HEK293 (cell line): ENCODE data around the gene CENPX.

ENCODE experiments used
- AEBP2 ChIP-seq: fragments of 450-650 bp; formaldehyde crosslinking; IDR thresholded peaks from 2 replicates; pipeline ENCODE4 v1.5.1; 2016; ENCODE audit warnings: missing biosample characterization, missing genetic modification characterization, borderline replicate concordance
- ELK4 ChIP-seq: IDR thresholded peaks from 2 replicates; pipeline ENCODE4 v1.6.1; 2011; ENCODE audit warnings: mild to moderate bottlenecking, low read depth, low read length, borderline replicate concordance
- GLIS2 ChIP-seq: fragments of 450-650 bp; formaldehyde crosslinking; IDR thresholded peaks from 2 replicates; pipeline ENCODE4 v1.5.1; 2016; ENCODE audit warnings: missing biosample characterization, missing genetic modification characterization
- IKZF3 ChIP-seq: fragments of 450-650 bp; IDR thresholded peaks from 2 replicates; pipeline ENCODE4 v1.5.0; 2018; ENCODE audit warnings: missing biosample characterization, mild to moderate bottlenecking, missing genetic modification characterization, moderate library complexity
- KLF16 ChIP-seq: fragments of 450-650 bp; formaldehyde crosslinking; IDR thresholded peaks from 2 replicates; pipeline ENCODE4 v1.5.1; 2017; ENCODE audit warnings: missing biosample characterization, missing genetic modification characterization
- OSR2 ChIP-seq: fragments of 450-650 bp; formaldehyde crosslinking; IDR thresholded peaks from 2 replicates; pipeline ENCODE4 v1.5.1; 2016; ENCODE audit warnings: missing biosample characterization, missing genetic modification characterization
- ZBTB10 ChIP-seq: fragments of 450-650 bp; formaldehyde crosslinking; IDR thresholded peaks from 2 replicates; pipeline ENCODE4 v1.5.1; 2016; ENCODE audit warnings: missing biosample characterization, missing genetic modification characterization
- ZBTB21 ChIP-seq: fragments of 450-650 bp; formaldehyde crosslinking; IDR thresholded peaks from 2 replicates; pipeline ENCODE4 v1.5.1; 2017; ENCODE audit warnings: missing biosample characterization, missing genetic modification characterization
- ZNF148 ChIP-seq: fragments of 450-650 bp; formaldehyde crosslinking; IDR thresholded peaks from 2 replicates; pipeline ENCODE4 v1.5.0; 2017; ENCODE audit warnings: missing biosample characterization, missing genetic modification characterization, borderline replicate concordance
- ZNF175 ChIP-seq: fragments of 450-650 bp; formaldehyde crosslinking; IDR thresholded peaks from 2 replicates; pipeline ENCODE4 v1.5.1; 2016; ENCODE audit warnings: missing biosample characterization, missing genetic modification characterization
- ZNF221 ChIP-seq: fragments of 450-650 bp; formaldehyde crosslinking; IDR thresholded peaks from 2 replicates; pipeline ENCODE4 v1.5.1; 2017; ENCODE audit warnings: missing biosample characterization, missing genetic modification characterization, borderline replicate concordance
- ZNF24 ChIP-seq: fragments of 450-650 bp; formaldehyde crosslinking; IDR thresholded peaks from 2 replicates; pipeline ENCODE4 v1.5.1; 2016; ENCODE audit warnings: missing biosample characterization, missing genetic modification characterization
- ZNF366 ChIP-seq: fragments of 450-650 bp; formaldehyde crosslinking; conservative IDR thresholded peaks from 2 replicates; pipeline ENCODE4 v1.5.1; 2016; ENCODE audit warnings: missing biosample characterization, missing genetic modification characterization
- ZNF394 ChIP-seq: fragments of 450-650 bp; formaldehyde crosslinking; IDR thresholded peaks from 2 replicates; pipeline ENCODE4 v1.5.1; 2016; ENCODE audit warnings: missing biosample characterization, missing genetic modification characterization, mild to moderate bottlenecking, moderate library complexity, borderline replicate concordance
- ZNF426 ChIP-seq: fragments of 450-650 bp; formaldehyde crosslinking; IDR thresholded peaks from 2 replicates; pipeline ENCODE4 v1.5.1; 2017; ENCODE audit warnings: missing biosample characterization, missing genetic modification characterization, mild to moderate bottlenecking, inconsistent platforms, moderate library complexity
- ZNF501 ChIP-seq: fragments of 450-650 bp; formaldehyde crosslinking; IDR thresholded peaks from 2 replicates; pipeline ENCODE4 v1.5.1; 2016; ENCODE audit warnings: missing biosample characterization, missing genetic modification characterization
- ZNF510 ChIP-seq: fragments of 450-650 bp; formaldehyde crosslinking; IDR thresholded peaks from 2 replicates; pipeline ENCODE4 v1.5.1; 2018; ENCODE audit warnings: mild to moderate bottlenecking, missing genetic modification characterization, missing biosample characterization; ENCODE audit not compliant: insufficient replicate concordance
- ZNF585B ChIP-seq: fragments of 450-650 bp; formaldehyde crosslinking; IDR thresholded peaks from 2 replicates; pipeline ENCODE4 v1.5.1; 2016; ENCODE audit warnings: missing biosample characterization, missing genetic modification characterization
- ZNF664 ChIP-seq: fragments of 450-650 bp; formaldehyde crosslinking; IDR thresholded peaks from 2 replicates; pipeline ENCODE4 v1.5.1; 2016; ENCODE audit warnings: missing biosample characterization, missing genetic modification characterization
- ZNF837 ChIP-seq: fragments of 450-650 bp; formaldehyde crosslinking; IDR thresholded peaks from 2 replicates; pipeline ENCODE4 v1.5.1; 2016; ENCODE audit warnings: missing biosample characterization, missing genetic modification characterization
- TF ChIP-seq, protein P1 (sequence below): fragments of 450-650 bp; formaldehyde crosslinking; IDR thresholded peaks from 2 replicates; pipeline ENCODE4 v1.5.1; 2017; ENCODE audit warnings: missing biosample characterization, missing genetic modification characterization
- TF ChIP-seq, protein P2 (sequence below): fragments of 450-650 bp; formaldehyde crosslinking; IDR thresholded peaks from 2 replicates; pipeline ENCODE4 v1.5.1; 2016; ENCODE audit warnings: missing biosample characterization, missing genetic modification characterization
- TF ChIP-seq, protein P3 (sequence below): fragments of 450-650 bp; formaldehyde crosslinking; IDR thresholded peaks from 2 replicates; pipeline ENCODE4 v1.5.1; 2016; ENCODE audit warnings: missing biosample characterization, missing genetic modification characterization

Gene CENPX

GRCh38 chr17:82003411-82004381 lies 19.0 kb downstream of the CENPX start (continued):
- TF ChIP-seq ELK4 = no peak
- no peak for TF ChIP-seq ZNF394 (tag by site-specific recombination)
- TF ChIP-seq AEBP2 (tag by site-specific recombination) = no peak
- TF ChIP-seq, protein P1, sequence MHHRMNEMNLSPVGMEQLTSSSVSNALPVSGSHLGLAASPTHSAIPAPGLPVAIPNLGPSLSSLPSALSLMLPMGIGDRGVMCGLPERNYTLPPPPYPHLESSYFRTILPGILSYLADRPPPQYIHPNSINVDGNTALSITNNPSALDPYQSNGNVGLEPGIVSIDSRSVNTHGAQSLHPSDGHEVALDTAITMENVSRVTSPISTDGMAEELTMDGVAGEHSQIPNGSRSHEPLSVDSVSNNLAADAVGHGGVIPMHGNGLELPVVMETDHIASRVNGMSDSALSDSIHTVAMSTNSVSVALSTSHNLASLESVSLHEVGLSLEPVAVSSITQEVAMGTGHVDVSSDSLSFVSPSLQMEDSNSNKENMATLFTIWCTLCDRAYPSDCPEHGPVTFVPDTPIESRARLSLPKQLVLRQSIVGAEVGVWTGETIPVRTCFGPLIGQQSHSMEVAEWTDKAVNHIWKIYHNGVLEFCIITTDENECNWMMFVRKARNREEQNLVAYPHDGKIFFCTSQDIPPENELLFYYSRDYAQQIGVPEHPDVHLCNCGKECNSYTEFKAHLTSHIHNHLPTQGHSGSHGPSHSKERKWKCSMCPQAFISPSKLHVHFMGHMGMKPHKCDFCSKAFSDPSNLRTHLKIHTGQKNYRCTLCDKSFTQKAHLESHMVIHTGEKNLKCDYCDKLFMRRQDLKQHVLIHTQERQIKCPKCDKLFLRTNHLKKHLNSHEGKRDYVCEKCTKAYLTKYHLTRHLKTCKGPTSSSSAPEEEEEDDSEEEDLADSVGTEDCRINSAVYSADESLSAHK (tag by site-specific recombination) = no peak
- TF ChIP-seq ZNF510 (tag by site-specific recombination) = no peak
- TF ChIP-seq ZBTB10 (tag by site-specific recombination) = no peak
- TF ChIP-seq ZNF175 (tag by site-specific recombination) = no peak
- no peak for TF ChIP-seq IKZF3 (tag by site-specific recombination)
- TF ChIP-seq KLF16 = no peak
- TF ChIP-seq, protein P2, sequence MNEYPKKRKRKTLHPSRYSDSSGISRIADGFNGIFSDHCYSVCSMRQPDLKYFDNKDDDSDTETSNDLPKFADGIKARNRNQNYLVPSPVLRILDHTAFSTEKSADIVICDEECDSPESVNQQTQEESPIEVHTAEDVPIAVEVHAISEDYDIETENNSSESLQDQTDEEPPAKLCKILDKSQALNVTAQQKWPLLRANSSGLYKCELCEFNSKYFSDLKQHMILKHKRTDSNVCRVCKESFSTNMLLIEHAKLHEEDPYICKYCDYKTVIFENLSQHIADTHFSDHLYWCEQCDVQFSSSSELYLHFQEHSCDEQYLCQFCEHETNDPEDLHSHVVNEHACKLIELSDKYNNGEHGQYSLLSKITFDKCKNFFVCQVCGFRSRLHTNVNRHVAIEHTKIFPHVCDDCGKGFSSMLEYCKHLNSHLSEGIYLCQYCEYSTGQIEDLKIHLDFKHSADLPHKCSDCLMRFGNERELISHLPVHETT (tag by site-specific recombination) = peak; percentile 28; the same call in 1 of the 2 replicates
- TF ChIP-seq ZNF664 (tag by site-specific recombination) = no peak
- TF ChIP-seq ZNF366 = no peak
- TF ChIP-seq, protein P3, sequence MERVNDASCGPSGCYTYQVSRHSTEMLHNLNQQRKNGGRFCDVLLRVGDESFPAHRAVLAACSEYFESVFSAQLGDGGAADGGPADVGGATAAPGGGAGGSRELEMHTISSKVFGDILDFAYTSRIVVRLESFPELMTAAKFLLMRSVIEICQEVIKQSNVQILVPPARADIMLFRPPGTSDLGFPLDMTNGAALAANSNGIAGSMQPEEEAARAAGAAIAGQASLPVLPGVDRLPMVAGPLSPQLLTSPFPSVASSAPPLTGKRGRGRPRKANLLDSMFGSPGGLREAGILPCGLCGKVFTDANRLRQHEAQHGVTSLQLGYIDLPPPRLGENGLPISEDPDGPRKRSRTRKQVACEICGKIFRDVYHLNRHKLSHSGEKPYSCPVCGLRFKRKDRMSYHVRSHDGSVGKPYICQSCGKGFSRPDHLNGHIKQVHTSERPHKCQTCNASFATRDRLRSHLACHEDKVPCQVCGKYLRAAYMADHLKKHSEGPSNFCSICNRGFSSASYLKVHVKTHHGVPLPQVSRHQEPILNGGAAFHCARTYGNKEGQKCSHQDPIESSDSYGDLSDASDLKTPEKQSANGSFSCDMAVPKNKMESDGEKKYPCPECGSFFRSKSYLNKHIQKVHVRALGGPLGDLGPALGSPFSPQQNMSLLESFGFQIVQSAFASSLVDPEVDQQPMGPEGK (tag by site-specific recombination) = peak; percentile 44
- TF ChIP-seq ZNF221 (tag by site-specific recombination) = no peak
- no peak for TF ChIP-seq ZNF837 (tag by site-specific recombination)
- no peak; the same call in 1 of the 2 replicates for TF ChIP-seq GLIS2
- no peak for TF ChIP-seq ZBTB21 (tag by site-specific recombination)
- TF ChIP-seq ZNF585B (tag by site-specific recombination) = no peak
- no peak for TF ChIP-seq ZNF501 (tag by site-specific recombination)
- no peak for TF ChIP-seq ZNF148
- TF ChIP-seq OSR2 = no peak
- TF ChIP-seq ZNF426 (tag by site-specific recombination) = no peak
- TF ChIP-seq ZNF24 = no peak
